CD4-positive, alpha-beta T cell treated with Interleukin-21 for 1 hour (primary cell): Measurements from ENCODE around the gene VPS11.
"Not testable (repeated sequence)": the region's sequence is repeated elsewhere in the genome, so short reads cannot be mapped to it uniquely, and the experiment has no call there.

ENCODE experiments used
- DNase-seq: peaks from one replicate; pipeline ENCODE4 v3.0.0-alpha.2; 2020

VPS11 gene

DNA sequence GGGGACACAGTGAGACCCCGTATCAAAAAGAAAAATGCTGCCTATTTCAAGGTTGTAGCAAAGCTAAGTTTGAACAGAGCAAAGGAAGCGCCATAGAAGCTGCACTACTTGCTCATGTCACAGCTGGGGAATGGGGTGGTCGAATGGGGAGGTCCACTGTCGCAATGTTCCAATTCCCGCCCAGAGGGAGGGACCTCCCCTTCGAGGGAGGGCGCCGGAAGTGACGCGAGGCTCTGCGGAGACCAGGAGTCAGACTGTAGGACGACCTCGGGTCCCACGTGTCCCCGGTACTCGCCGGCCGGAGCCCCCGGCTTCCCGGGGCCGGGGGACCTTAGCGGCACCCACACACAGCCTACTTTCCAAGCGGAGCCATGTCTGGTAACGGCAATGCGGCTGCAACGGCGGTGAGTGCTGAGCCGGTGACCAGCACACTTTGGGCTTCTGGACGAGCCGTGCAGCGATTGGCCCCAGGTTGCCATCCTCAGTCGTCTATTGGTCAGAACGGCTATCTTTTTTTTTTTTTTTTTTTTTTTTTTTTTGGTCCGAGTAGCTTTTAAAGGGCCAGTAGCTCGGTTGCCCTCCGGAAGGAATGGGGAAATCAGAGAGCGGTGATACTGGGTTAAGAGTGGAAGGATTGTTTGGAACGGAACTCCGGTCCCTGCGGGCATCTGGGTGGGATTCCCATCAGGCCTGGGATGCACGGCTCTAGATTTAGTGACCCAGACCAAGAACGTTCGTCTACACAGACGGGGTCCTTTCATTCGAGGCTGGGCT, 17.2 kb downstream of the VPS11 start, which contains the start of gene HMBS:
Gene HMBS, plus strand, starts transcription at position 219 of the 774 bp plus-strand sequence. Its CDS starts 153 bp downstream, at position 372.
- peak; percentile 93 for DNase-seq

DNA sequence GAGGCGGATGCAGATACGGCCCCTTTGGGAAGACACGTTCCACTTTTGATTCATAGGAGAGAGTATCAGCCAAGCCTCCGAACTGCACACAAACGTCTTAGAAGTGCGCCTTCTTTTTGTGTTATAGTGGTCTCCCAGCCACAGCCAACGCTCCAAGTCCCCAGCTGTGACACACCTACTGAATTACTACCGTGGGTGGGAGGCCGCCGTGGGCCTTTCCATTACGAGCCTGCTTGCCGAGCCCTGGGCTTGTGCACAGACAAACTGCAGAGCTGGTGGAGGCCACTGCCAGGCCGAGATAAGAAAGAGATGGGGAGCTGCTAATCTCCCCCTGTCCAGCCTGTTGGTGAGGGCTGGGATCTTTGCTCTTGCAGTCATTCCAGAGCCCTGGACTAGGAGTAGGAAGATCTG, 17.8 kb downstream of the VPS11 start:
- no peak for DNase-seq

DNA sequence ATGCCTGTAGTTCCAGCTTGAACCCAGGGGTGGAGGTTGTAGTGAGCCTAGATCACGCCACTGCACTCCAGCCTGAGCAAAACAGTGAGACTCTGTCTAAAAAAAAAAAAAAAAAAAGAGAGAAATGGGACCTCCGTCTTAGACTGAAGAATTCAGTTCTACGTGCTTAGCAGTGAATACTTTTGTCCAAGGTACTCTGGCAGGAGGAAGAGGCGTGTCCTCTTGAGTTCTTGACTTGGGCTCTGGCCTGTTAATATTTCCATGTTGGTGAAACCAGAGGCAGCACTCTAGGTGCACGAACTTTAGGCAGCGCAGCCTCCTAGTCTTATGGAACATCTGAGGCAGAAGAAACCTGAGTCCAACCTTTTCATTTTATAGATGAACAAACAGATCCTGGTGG, 19.5 kb downstream of the VPS11 start:
- no peak for DNase-seq

DNA sequence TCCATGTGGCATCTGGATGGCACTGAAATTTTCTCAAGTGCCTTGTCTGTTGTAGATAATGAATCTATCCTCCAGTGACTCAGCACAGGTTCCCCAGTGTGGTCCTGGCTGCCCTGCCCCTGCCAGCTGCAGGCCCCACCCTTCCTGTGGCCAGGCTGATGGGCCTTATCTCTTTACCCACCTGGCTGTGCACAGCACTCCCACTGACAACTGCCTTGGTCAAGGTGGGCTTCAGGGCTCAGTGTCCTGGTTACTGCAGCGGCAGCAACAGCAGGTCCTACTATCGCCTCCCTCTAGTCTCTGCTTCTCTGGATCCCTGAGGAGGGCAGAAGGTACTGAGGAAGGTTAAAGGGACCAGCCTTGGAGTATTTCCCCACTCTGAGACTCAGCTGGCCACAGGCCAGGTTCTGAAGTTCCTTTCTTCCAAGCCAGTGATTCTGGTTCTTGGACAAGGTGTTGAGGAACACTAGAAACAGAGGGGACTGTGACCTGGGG, 20.2 kb downstream of the VPS11 start:
- no peak for DNase-seq

DNA sequence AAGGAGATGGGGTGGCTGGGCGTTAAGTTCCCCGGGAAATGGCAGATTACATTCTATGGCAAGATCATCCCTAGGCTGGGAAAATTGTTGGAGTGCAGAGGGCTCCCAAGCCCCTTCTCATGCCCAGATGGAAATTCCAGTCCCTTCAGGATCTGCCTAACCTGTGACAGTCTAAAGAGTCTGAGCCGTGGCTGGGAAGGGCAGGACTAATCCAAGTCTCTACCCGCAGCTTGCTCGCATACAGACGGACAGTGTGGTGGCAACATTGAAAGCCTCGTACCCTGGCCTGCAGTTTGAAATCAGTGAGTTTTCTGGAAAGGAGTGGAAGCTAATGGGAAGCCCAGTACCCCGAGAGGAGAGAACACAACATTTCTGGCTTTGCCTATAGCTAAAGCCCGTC, 20.8 kb downstream of the VPS11 start:
- no peak for DNase-seq

DNA sequence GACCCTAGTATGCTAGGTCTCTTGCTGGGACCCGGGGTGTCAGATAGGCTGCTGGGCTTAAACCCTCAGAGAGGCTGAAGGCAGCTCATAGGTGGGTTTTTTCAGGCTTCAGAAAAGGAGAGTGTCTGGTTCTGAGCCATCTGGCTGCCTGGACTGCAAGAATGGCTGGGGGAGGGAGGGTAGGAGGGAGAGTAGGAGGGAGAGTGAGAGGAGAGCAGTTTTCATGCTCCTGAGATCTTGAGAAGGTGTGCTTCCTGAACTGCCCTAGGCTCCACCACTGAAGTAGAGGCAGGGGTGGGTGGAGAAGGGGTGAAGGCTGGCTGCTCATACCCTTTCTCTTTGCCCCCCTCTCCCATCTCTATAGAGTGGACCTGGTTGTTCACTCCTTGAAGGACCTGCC, 21.7 kb downstream of the VPS11 start:
- no peak for DNase-seq

DNA sequence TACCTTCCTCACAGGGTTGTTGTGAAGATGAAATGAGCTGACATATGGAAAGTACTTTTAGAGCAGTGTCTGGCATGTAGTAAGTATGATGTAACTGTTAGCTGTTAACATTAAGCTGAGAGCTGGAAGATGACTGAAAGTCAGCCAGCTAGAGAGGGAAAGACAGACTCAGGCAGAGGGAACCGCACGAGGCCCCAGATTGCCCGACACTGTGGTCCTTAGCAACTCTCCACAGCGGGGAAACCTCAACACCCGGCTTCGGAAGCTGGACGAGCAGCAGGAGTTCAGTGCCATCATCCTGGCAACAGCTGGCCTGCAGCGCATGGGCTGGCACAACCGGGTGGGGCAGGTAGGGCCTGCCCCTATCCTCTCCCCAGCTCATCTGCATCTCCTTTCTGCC, 23.6 kb downstream of the VPS11 start:
- no peak for DNase-seq

DNA sequence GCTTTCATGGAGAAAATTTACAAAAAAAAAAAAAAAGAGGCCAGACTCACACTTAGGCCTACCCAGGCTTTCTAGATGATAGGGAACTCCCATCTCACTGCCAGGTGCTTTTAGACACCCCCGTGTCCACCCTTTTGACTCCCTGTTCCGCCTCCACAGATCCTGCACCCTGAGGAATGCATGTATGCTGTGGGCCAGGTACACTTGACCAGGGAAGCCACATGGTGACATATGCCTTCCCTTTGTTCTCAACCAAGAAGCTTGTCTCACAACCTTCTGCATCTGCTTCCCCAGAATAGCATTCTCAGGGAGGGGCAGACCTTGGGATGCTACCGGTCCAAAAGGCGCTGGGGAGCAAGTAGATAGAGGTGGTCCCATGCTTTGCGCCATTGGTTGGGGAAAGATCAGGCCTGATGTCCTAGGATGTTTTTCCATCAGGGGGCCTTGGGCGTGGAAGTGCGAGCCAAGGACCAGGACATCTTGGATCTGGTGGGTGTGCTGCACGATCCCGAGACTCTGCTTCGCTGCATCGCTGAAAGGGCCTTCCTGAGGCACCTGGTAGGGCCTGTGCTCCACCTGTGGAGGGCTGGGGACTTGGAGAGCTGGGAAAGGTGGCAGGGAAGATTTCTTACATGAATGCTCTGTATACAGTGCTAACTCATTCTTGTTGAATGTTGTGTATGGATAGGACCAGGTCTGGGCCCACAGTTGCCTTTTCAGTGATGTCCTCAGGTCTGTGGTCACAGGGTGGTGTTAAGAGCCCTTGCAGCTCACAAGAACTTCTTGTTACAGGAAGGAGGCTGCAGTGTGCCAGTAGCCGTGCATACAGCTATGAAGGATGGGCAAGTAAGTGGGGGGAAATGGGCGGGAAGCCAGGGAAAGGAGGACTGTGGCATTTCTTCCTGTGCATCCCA, 24.6 kb downstream of the VPS11 start:
- DNase-seq: no peak

DNA sequence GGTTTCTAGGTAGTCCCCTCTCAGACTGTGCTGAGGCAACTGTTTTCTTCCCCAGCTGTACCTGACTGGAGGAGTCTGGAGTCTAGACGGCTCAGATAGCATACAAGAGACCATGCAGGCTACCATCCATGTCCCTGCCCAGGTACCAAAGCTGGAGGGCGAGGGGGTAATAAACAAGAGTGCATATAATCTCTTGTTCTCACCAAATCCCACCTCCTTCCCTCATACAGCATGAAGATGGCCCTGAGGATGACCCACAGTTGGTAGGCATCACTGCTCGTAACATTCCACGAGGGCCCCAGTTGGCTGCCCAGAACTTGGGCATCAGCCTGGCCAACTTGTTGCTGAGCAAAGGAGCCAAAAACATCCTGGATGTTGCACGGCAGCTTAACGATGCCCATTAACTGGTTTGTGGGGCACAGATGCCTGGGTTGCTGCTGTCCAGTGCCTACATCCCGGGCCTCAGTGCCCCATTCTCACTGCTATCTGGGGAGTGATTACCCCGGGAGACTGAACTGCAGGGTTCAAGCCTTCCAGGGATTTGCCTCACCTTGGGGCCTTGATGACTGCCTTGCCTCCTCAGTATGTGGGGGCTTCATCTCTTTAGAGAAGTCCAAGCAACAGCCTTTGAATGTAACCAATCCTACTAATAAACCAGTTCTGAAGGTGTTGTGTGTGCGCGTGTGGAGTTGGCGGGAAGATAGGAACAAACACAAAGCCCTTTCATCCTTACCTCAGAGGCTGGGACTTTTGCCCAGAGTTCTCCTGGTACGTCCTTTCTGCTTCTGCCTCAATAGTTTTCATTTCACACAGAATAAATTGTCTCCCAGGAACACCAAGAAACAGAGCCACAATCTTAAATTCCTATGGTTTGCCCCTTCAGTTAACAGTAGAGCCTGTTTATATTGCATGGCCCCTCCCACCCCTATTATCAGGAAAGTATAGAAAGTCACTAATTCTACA, 25.5 kb downstream of the VPS11 start:
- DNase-seq: no peak

DNA sequence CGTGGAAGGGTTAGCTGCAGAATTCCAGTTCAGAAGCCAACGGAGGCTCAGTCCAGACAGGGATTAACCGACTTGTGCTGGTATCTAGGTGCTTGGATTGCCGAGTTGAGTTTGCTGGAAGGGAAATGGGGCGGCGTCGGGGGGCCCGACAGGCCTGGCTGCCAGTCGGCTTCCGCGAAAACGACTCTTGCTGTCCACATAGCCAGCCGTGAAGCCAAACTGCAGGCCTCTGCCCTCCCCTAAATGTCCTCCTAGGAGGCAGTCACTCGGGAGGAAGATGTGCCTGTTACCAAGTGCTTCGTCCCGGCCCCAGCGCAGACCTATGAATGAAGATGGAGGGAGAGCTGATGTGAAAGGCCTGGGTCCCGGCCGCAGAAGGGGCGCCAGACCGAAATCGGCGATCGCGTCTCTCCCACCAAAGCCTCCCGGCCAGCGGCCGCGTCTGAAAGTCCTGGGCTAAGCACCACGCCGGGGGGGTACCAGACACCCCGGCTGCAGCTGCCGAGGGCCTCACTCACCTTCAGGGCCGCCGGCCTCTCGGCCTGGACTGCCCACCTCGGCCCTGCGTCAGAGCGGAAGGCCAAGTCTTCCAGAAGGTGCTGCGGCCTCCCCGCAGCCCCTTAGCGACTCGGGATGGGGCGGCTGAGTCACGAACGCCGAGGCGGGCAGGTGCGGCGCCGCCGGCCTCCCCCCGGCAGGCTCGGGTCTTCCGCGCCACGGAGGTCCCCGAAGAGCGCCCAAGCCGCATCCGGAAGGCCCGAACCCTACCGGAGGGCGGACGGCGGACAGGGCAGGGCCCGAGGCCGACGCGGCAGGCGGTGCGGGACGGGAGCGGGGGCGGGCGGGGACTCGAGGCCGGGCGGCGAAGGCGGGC, 26.6 kb downstream of the VPS11 start:
- DNase-seq: peak; percentile 50

DNA sequence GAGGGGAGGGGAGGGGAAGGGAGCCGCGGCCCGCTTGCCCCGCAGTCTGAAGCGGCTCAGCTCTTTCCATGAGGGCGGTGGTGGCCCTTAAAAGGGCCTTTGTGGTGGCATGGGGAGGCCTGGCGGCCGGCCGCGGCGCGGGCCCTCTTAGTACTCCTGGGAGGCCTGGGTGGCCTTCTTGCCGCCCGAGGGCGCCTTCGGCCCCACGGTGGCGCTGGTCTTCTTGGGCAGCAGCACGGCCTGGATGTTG, 27.1 kb downstream of the VPS11 start:
- no peak for DNase-seq

DNA sequence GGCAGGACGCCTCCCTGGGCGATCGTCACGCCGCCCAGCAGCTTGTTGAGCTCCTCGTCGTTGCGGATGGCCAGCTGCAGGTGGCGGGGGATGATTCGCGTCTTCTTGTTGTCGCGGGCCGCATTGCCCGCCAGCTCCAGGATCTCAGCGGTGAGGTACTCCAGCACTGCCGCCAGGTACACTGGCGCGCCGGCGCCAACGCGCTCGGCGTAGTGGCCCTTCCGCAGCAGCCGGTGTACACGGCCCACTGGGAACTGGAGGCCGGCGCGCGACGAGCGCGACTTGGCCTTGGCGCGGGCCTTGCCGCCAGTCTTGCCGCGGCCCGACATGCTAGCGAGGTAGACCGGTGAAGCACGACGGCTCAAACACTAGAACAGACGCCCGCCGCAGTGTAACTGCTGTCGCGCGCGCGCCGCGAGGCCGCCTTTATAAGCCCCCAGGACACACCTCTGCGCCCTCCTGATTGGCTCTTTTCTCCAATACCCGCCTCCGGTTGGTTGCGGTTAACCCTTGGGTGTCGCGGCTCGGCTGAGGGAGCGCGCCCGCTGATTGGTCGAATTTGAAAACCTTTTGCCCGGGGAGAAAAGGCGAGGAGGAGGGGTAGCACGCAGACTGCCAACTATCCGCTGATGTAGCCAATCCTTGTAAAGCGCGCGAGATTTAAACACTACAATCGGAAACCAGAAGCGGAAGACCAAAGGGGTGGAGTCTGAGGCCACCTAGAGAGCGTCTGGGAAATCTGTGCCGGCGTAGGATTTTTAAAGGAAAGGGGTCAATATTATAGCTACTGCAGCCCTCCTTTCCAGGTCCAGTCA, 27.7 kb downstream of the VPS11 start:
- peak; percentile 100 for DNase-seq

DNA sequence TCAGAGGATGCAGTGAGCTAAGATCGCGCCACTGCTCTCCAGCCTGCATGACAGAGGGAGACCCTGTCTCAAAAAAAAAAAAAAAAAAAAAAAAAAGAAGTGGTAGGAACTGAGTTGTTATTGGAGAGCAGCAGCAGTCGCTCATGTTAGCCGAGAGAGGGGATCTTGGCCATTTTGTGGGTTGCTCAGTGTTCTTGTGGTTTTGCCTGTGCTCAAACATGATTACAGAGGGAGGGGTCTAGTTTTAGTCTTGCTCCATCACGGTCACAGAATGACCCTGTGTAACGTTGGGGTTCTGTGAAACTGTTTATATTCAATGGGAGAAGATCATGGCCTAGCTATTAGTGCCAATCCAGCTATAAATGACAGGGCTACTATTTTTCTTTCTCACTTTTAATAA, 32.1 kb downstream of the VPS11 start:
- DNase-seq: no peak

DNA sequence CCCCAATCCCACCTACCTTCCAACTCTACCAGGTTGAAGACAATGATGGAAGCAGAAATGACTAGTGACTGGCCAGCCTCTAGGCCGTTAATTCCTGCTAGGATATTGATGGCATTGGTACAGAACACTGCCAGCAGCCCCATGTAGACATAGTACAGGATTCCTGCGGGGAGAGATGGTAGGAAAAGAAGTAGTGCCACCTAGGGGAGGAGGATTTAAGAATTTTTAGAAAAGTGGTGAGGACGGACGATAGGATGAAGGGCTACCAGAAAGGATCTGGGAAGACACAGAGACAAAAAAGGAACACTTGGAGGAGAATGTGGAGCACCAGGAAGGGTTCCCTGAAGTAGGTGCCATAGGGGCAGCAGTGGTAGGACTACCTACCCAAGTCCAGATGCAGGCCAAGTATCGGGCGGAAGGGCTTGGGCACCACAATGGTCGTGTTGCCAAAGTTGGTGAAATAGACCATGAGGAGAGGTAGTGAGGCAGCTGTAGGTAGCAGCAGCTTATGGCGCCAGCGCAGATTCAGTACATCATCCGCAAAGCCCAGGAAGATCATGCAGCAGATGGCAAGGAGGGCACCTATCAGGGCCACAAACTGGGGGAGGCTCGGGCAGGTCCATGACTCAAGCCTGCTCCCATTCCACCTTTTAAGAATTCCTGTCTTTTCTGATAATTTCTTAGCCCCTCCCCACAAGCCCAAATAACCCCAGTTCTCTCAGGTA, 32.8 kb downstream of the VPS11 start:
- DNase-seq: no peak

DNA sequence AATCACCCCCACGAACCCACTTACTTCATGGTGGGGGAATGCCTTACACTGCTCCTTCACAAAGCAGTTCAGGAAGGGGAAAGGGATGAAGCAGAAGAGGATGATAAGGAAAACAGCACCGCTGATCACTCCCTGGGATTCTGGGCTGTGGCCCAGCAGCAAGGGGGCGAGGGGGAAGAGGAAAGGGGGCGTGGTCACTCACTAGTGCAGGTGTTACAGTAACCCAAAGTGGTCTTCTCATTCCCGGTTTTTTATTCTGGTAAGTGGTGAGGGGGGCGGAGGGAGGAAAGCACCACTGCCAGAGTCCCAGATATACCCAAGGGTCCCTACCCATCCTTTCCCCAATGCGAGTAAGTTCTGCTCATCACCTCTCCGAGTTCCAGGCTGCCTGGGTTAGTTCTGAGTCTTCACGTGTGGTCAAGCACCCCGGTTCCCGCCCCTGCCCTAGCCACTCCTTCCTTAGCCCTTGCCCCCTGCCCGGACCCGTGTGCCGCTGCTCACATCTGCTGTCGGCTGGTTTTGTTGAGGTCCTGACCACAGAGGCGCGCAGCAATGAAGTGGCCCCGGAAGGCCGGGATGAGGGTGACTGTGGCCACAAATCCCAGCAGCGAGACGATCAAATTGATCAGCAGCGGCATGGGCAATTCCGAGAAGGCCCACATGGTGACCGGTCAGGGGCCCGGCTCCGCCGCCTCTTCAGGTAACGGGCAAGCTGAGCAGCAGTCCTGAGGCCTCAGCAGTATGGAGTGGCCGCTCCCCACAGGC, 33.6 kb downstream of the VPS11 start:
- no peak for DNase-seq

DNA sequence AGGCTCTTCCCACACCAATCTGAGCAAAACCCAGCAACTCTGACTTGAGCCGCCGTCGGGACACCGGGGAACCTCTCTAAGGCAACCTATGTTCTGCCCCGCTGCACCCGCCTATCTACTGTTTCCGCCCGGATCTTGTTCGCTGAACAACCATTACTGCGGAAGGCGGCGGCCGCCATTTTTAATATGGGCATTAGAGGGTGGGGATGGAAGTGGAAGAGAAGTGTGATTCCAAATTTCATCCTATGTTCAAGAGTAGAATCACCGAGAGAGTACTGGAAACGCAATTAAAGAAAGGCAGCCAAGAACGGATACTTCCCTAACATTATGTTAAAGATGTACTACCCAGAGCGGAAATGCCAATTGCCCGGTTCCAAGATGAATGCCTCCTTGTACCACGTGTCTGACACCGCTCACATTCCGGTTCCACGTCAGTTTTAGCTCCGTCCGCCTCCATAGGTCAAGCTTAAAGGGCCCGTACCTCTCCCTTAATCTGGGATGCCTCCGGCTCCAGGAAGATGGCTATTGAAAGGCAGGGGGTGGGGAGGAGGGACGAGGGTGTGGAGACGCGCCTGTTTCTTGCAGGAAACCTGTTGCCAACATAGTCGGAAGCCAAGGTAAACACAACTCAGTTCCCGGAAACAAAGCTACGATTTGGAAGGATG, 34.3 kb downstream of the VPS11 start, which contains the start of gene DPAGT1:
Gene DPAGT1, minus strand, starts transcription at position 95 of the 665 bp plus-strand sequence. CDS start 198 bp downstream, outside the sequence.
- DNase-seq: peak; percentile 89

DNA sequence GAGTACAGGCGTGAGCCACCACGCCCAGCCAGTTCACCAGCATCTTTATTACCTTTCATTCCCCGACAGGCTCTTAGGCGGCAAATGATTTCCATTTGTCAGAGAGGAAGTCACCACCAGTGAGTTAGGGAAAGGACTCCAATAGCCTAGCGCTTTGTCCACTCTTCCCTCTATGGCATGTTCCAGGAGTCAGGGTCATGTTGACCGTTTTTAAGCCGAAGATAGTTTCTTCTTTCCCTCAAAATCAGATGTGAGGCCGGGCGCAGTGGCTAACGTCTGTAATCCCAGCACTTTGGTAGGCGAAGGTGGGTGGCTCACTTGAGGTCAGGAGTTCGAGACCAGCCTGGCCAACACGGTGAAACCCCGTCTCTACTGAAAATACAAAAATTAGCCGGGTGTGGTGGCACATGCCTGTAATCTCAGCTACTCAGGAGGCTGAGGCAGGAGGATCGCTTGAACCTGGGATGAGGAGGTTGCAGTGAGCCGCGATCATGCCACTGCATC, 35.6 kb downstream of the VPS11 start:
- DNase-seq: not testable (repeated sequence)

DNA sequence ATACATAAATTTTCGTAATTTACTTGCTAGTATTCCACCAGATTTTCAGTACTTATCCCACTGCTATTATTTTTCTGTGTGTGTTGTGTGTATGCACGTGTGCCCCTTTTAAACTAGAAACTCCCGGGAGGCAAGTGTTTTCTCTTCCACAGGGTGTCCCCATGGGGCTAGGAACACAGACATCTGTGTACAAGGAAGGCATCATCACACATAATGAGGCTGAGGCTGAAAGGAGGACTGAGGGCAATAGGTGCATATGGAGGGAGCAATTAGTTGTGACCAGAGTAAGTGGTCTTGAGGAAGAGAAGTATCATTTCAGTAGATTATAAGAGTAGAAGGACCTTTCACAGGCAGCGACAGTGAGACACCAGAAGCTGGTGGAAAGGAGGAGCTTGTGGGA, 36.2 kb downstream of the VPS11 start:
- no peak for DNase-seq
